GM19467 (cell line): ENCODE measurements around the gene LRTM1.

ENCODE experiments used
- ATAC-seq: cut with Tn5 transposase; IDR thresholded peaks from one replicate; pipeline ENCODE4 v1.9.1; 2021; ENCODE audit warnings: mild to moderate bottlenecking, moderate library complexity; ENCODE audit not compliant: unreplicated experiment

LRTM1 gene

GRCh38 chr3:54940971-54941370 is 13.1 kb upstream of the LRTM1 start:
- ATAC-seq = no peak

GRCh38 chr3:54939557-54940300 is 11.9 kb upstream of the LRTM1 start:
- no peak for ATAC-seq

GRCh38 chr3:54936561-54936960 is 8.7 kb upstream of the LRTM1 start:
- no peak for ATAC-seq

- ATAC-seq = no peak
Measured at GRCh38 chr3:54935869-54936268, 8.0 kb upstream of the LRTM1 start.

GRCh38 chr3:54932606-54933005 is 4.7 kb upstream of the LRTM1 start:
- no peak for ATAC-seq

GRCh38 chr3:54931182-54931581 is 3.3 kb upstream of the LRTM1 start:
- ATAC-seq = no peak

GRCh38 chr3:54918516-54918915 is 9.3 kb downstream of the LRTM1 start:
- no peak for ATAC-seq

- no peak for ATAC-seq
Measured at GRCh38 chr3:54917862-54918261, 10.0 kb downstream of the LRTM1 start.

GRCh38 chr3:54917174-54917573 is 10.7 kb downstream of the LRTM1 start:
- no peak for ATAC-seq

GRCh38 chr3:54916732-54917131 is 11.1 kb downstream of the LRTM1 start:
- no peak for ATAC-seq

- no peak for ATAC-seq
Measured at GRCh38 chr3:54915976-54916375, 11.9 kb downstream of the LRTM1 start.

- no peak for ATAC-seq
Measured at GRCh38 chr3:54915181-54915580, 12.7 kb downstream of the LRTM1 start.

- no peak for ATAC-seq
Measured at GRCh38 chr3:54914180-54914579, 13.7 kb downstream of the LRTM1 start.

- no peak for ATAC-seq
Measured at GRCh38 chr3:54909191-54909590, 18.7 kb downstream of the LRTM1 start.

GRCh38 chr3:54906763-54907162 is 21.1 kb downstream of the LRTM1 start:
- ATAC-seq = no peak

GRCh38 chr3:54905920-54906319 is 21.9 kb downstream of the LRTM1 start:
- ATAC-seq = no peak

- no peak for ATAC-seq
Measured at GRCh38 chr3:54905261-54905888, 22.5 kb downstream of the LRTM1 start.

GRCh38 chr3:54901906-54902685 is 25.8 kb downstream of the LRTM1 start:
- no peak for ATAC-seq

- ATAC-seq = no peak
Measured at GRCh38 chr3:54900838-54901591, 26.8 kb downstream of the LRTM1 start.

- no peak for ATAC-seq
Measured at GRCh38 chr3:54899273-54899672, 28.6 kb downstream of the LRTM1 start.

- no peak for ATAC-seq
Measured at GRCh38 chr3:54897028-54897711, 30.7 kb downstream of the LRTM1 start.
